Central memory CD8-positive, alpha-beta T cell (primary cell): ENCODE results near the gene GEMIN4.
"Not testable (repeated sequence)": the region's sequence is repeated elsewhere in the genome, so short reads cannot be mapped to it uniquely, and the experiment has no call there.

Experiments used
- ATAC-seq: fragments of 150-1000 bp; cut with Tn5 transposase; replicated peaks from 2 replicates; pipeline ENCODE4 v1.10.0; 2022; ENCODE audit warnings: mild to moderate bottlenecking, moderate FRiP score, moderate number of reproducible peaks; ENCODE audit not compliant: poor library complexity, severe bottlenecking; ENCODE audit errors: extremely low read depth
- DNase-seq, 2 donors: peaks; one replicate each; pipeline ENCODE4 v3.0.0; 2021; ENCODE audit warnings: low spot score in 2 of 2
- H3K27ac Mint-ChIP-seq: one replicate; pipeline ENCODE4 v1.8.0; 2022; ENCODE audit warnings: low read depth, mild to moderate bottlenecking, moderate library complexity, mixed read lengths
- H3K27me3 Mint-ChIP-seq: one replicate; pipeline ENCODE4 v1.8.0; 2022; ENCODE audit warnings: mixed read lengths
- H3K36me3 Mint-ChIP-seq: one replicate; pipeline ENCODE4 v1.8.0; 2022; ENCODE audit warnings: mild to moderate bottlenecking, moderate library complexity, mixed read lengths; ENCODE audit not compliant: insufficient read depth
- H3K4me1 Mint-ChIP-seq: one replicate; pipeline ENCODE4 v1.8.0; 2022; ENCODE audit warnings: mixed read lengths
- H3K4me3 Mint-ChIP-seq: one replicate; pipeline ENCODE4 v1.8.0; 2022; ENCODE audit warnings: mild to moderate bottlenecking, moderate library complexity, mixed read lengths
- H3K9me3 Mint-ChIP-seq: one replicate; pipeline ENCODE4 v1.8.0; 2022; ENCODE audit warnings: mixed read lengths

Gene GEMIN4

GRCh38 chr17:789931-790873, 38.1 kb upstream of the GEMIN4 start:
- not testable (repeated sequence) for H3K4me3 Mint-ChIP-seq, ATAC-seq, H3K9me3 Mint-ChIP-seq, H3K27me3 Mint-ChIP-seq, H3K27ac Mint-ChIP-seq, DNase-seq
- Mint-ChIP-seq H3K36me3 (peaks cover 32% of the 10 kb centered on the region), H3K4me1 (peaks cover 13% of the 10 kb centered on the region)

- no peaks in the 10 kb centered on the region for H3K27me3 Mint-ChIP-seq
- H3K36me3 Mint-ChIP-seq, result peaks cover 32% of the 10 kb centered on the region
- no peak for DNase-seq
- peaks cover 7% of the 10 kb centered on the region for H3K4me1 Mint-ChIP-seq
- ATAC-seq, result no peak
- no peak overlapping the region for H3K4me3 Mint-ChIP-seq
- no peaks in the 10 kb centered on the region for H3K9me3 Mint-ChIP-seq
- no peak overlapping the region for H3K27ac Mint-ChIP-seq
Observed at GRCh38 chr17:789160-789840, 37.2 kb upstream of the GEMIN4 start.

- Mint-ChIP-seq H3K27ac (no peak overlapping the region), H3K36me3 (peaks cover 31% of the 10 kb centered on the region), H3K27me3 (no peaks in the 10 kb centered on the region), H3K4me1 (peaks cover 7% of the 10 kb centered on the region), H3K9me3 (no peaks in the 10 kb centered on the region), H3K4me3 (no peak overlapping the region)
- DNase-seq (no peak), ATAC-seq (no peak)
Observed at GRCh38 chr17:788551-788950, 36.5 kb upstream of the GEMIN4 start.

GRCh38 chr17:787641-788221, 35.7 kb upstream of the GEMIN4 start:
- H3K27me3 Mint-ChIP-seq, result no peaks in the 10 kb centered on the region
- peaks cover 11% of the 10 kb centered on the region for H3K4me1 Mint-ChIP-seq
- no peak overlapping the region for H3K27ac Mint-ChIP-seq
- H3K9me3 Mint-ChIP-seq, result no peaks in the 10 kb centered on the region
- DNase-seq, result no peak
- H3K4me3 Mint-ChIP-seq, result no peak overlapping the region
- ATAC-seq, result no peak
- peaks cover 31% of the 10 kb centered on the region for H3K36me3 Mint-ChIP-seq

GRCh38 chr17:785901-786300, 33.8 kb upstream of the GEMIN4 start:
- H3K27me3 Mint-ChIP-seq, ATAC-seq: not testable (repeated sequence)

GRCh38 chr17:784143-784542, 32.1 kb upstream of the GEMIN4 start:
- Mint-ChIP-seq H3K4me1 (peaks cover 25% of the 10 kb centered on the region), H3K27me3 (no peaks in the 10 kb centered on the region), H3K36me3 (peaks cover 37% of the 10 kb centered on the region), H3K4me3 (peak overlapping the region; percentile 97), H3K27ac (no peak overlapping the region), H3K9me3 (no peaks in the 10 kb centered on the region)
- no peak for ATAC-seq
- DNase-seq, result no peak

More at GRCh38 chr17:785901-786300, 33.8 kb upstream of the GEMIN4 start:
- not testable (repeated sequence) for H3K27ac Mint-ChIP-seq, H3K9me3 Mint-ChIP-seq, DNase-seq, H3K4me3 Mint-ChIP-seq
- peaks cover 43% of the 10 kb centered on the region for H3K36me3 Mint-ChIP-seq
- peaks cover 20% of the 10 kb centered on the region for H3K4me1 Mint-ChIP-seq

- no peaks in the 10 kb centered on the region for H3K27me3 Mint-ChIP-seq
- DNase-seq (peak; percentile 95 to 97), ATAC-seq (peak; percentile 97)
- H3K36me3 Mint-ChIP-seq, result peaks cover 30% of the 10 kb centered on the region
- H3K4me3 Mint-ChIP-seq, result peak within 1 kb of the TSS; percentile 97
- H3K9me3 Mint-ChIP-seq, result no peaks in the 10 kb centered on the region
- H3K4me1 Mint-ChIP-seq, result peaks cover 25% of the 10 kb centered on the region
- H3K27ac Mint-ChIP-seq, result peak within 1 kb of the TSS; percentile 96
Observed at GRCh38 chr17:781805-782731, 30.0 kb upstream of the GEMIN4 start, which contains the start of the genes GLOD4 and MRM3. TSS of gene GLOD4 (minus strand) at chr17:782280. CDS start at chr17:782255, 25 bp downstream. TSS of gene MRM3 (plus strand) at chr17:782353. CDS start at chr17:782379, 26 bp downstream.

- peaks cover 56% of the 10 kb centered on the region for H3K36me3 Mint-ChIP-seq
- ATAC-seq, result no peak
- no peak overlapping the region for H3K27ac Mint-ChIP-seq
- H3K9me3 Mint-ChIP-seq, result no peaks in the 10 kb centered on the region
- H3K4me3 Mint-ChIP-seq, result no peak overlapping the region
- no peaks in the 10 kb centered on the region for H3K27me3 Mint-ChIP-seq
- DNase-seq, result no peak
- H3K4me1 Mint-ChIP-seq, result peaks cover 32% of the 10 kb centered on the region
Observed at GRCh38 chr17:778096-778495, 26.0 kb upstream of the GEMIN4 start.

- H3K9me3 Mint-ChIP-seq, result no peaks in the 10 kb centered on the region
- ATAC-seq, result no peak
Observed at GRCh38 chr17:774313-774584, 22.2 kb upstream of the GEMIN4 start.

GRCh38 chr17:773467-774312, 21.6 kb upstream of the GEMIN4 start:
- H3K4me3 Mint-ChIP-seq, result no peak overlapping the region
- ATAC-seq (no peak), DNase-seq (no peak)
- H3K27ac Mint-ChIP-seq, result peak overlapping the region; percentile 41
- peaks cover 75% of the 10 kb centered on the region for H3K36me3 Mint-ChIP-seq
- H3K9me3 Mint-ChIP-seq, result no peaks in the 10 kb centered on the region
- no peaks in the 10 kb centered on the region for H3K27me3 Mint-ChIP-seq
- peaks cover 12% of the 10 kb centered on the region for H3K4me1 Mint-ChIP-seq

More at GRCh38 chr17:774313-774584, 22.2 kb upstream of the GEMIN4 start:
- Mint-ChIP-seq H3K27ac (no peak overlapping the region), H3K4me3 (no peak overlapping the region), H3K27me3 (no peaks in the 10 kb centered on the region), H3K36me3 (peaks cover 71% of the 10 kb centered on the region), H3K4me1 (peaks cover 12% of the 10 kb centered on the region)
- no peak for DNase-seq

GRCh38 chr17:773016-773415, 21.0 kb upstream of the GEMIN4 start:
- Mint-ChIP-seq H3K27me3 (no peaks in the 10 kb centered on the region), H3K9me3 (no peaks in the 10 kb centered on the region), H3K4me1 (peaks cover 15% of the 10 kb centered on the region), H3K4me3 (no peak overlapping the region), H3K36me3 (peaks cover 77% of the 10 kb centered on the region), H3K27ac (no peak overlapping the region)
- ATAC-seq (no peak), DNase-seq (no peak)
